IMR-90 (cell line): Measurements from ENCODE around the gene RTN1. TPM values are rescaled to one million over a fixed set of nuclear protein-coding genes. Genes with fewer than 3 reads are reported as not detected.

Experiments used
- ATAC-seq: fragments of 200-7000 bp; cut with Tn5 transposase; 2 replicates; pipeline ENCODE4 v1.9.1; 2020; ENCODE audit warnings: low read depth, mild to moderate bottlenecking, moderate library complexity
- BruUV-seq: library from RNA; stranded (reverse); fragments of 400-500 nt; replicated peaks from 2 replicates; lab custom pipeline; 2021; lab: Mats Ljungman, UMichigan
- CTCF ChIA-PET: fragments of 300-600 bp; formaldehyde crosslinking; extraction: SDS; loops from one replicate; lab custom pipeline; 2021; ENCODE audit warnings: antibody characterized with exemption; lab: Yijun Ruan, JAX
- POLR2A ChIA-PET: fragments of 300-600 bp; sonication (Branson Sonifier 250); formaldehyde crosslinking; loops from one replicate; lab custom pipeline; 2022; ENCODE audit warnings: antibody characterized with exemption; ENCODE audit not compliant: unreplicated experiment; lab: Charles Lee
- DNase-seq: peaks from one replicate; pipeline ENCODE4 v3.0.0; 2013
- H2AFZ ChIP-seq: replicated peaks from 2 replicates; pipeline ENCODE3; 2013; ENCODE audit warnings: low read length, mild to moderate bottlenecking; ENCODE audit not compliant: poor library complexity
- H2AK5ac ChIP-seq: 2 replicates; pipeline ENCODE4 v1.6.1; 2013; ENCODE audit warnings: low read depth, low read length, inconsistent platforms
- H2AK9ac ChIP-seq: replicated peaks from 2 replicates; pipeline ENCODE3; 2013; ENCODE audit warnings: mild to moderate bottlenecking, low read depth, low read length, moderate library complexity; ENCODE audit not compliant: poor library complexity
- H2BK120ac ChIP-seq: 2 replicates; pipeline ENCODE4 v1.6.1; 2013; ENCODE audit warnings: low read depth, low read length, inconsistent platforms
- H2BK15ac ChIP-seq: 3 replicates; pipeline ENCODE4 v1.6.1; 2013; ENCODE audit warnings: low read depth, low read length, inconsistent platforms
- H2BK20ac ChIP-seq: 2 replicates; pipeline ENCODE4 v1.6.1; 2013; ENCODE audit warnings: low read depth, mild to moderate bottlenecking, inconsistent platforms, low read length, moderate library complexity
- H2BK5ac ChIP-seq: 2 replicates; pipeline ENCODE4 v1.6.1; 2013; ENCODE audit warnings: mild to moderate bottlenecking, low read depth, low read length, inconsistent platforms; ENCODE audit not compliant: poor library complexity, severe bottlenecking
- H3K14ac ChIP-seq: replicated peaks from 2 replicates; pipeline ENCODE4 v1.6.1; 2013; ENCODE audit warnings: low read depth, low read length, inconsistent platforms
- H3K18ac ChIP-seq: 2 replicates; pipeline ENCODE4 v1.6.1; 2013; ENCODE audit warnings: low read depth, low read length, control low read depth
- H3K23ac ChIP-seq: 2 replicates; pipeline ENCODE4 v1.6.1; 2013; ENCODE audit warnings: low read depth, low read length, inconsistent platforms
- H3K27ac ChIP-seq: 2 replicates; pipeline ENCODE4 v1.5.1; 2013; ENCODE audit warnings: mild to moderate bottlenecking, control low read depth, low read length; ENCODE audit not compliant: insufficient read depth
- H3K27me3 ChIP-seq: 2 replicates; pipeline ENCODE4 v1.6.1; 2013; ENCODE audit warnings: low read length; ENCODE audit not compliant: control insufficient read depth, insufficient read depth
- H3K36me3 ChIP-seq: 2 replicates; pipeline ENCODE4 v1.6.1; 2013; ENCODE audit warnings: low read length, mixed read lengths; ENCODE audit not compliant: control insufficient read depth, insufficient read depth
- H3K4ac ChIP-seq: 2 replicates; pipeline ENCODE4 v1.6.1; 2013; ENCODE audit warnings: low read depth, low read length, inconsistent platforms
- H3K4me1 ChIP-seq: 2 replicates; pipeline ENCODE4 v1.6.1; 2013; ENCODE audit warnings: low read length, mixed read lengths; ENCODE audit not compliant: control insufficient read depth, insufficient read depth
- H3K4me2 ChIP-seq: 2 replicates; pipeline ENCODE4 v1.6.1; 2013; ENCODE audit warnings: low read depth, mild to moderate bottlenecking, control low read depth, low read length, moderate library complexity
- H3K4me3 ChIP-seq: 2 replicates; pipeline ENCODE4 v1.5.1; 2013; ENCODE audit warnings: low read depth, mild to moderate bottlenecking, control low read depth, low read length, moderate library complexity; ENCODE audit not compliant: insufficient read depth
- H3K56ac ChIP-seq: 2 replicates; pipeline ENCODE4 v1.6.1; 2013; ENCODE audit warnings: low read length, inconsistent platforms; ENCODE audit not compliant: insufficient read depth; ENCODE audit errors: extremely low read depth
- H3K79me1 ChIP-seq, 2 experiments: 2 replicates each; pipeline ENCODE4 v1.6.1; 2013; ENCODE audit warnings: low read length in 2 of 2, inconsistent platforms in 1 of 2, low read depth in 1 of 2
- H3K9ac ChIP-seq: 2 replicates; pipeline ENCODE4 v1.6.1; 2013; ENCODE audit warnings: low read depth, low read length, control low read depth
- H3K9me1 ChIP-seq: 2 replicates; pipeline ENCODE4 v1.6.1; 2013; ENCODE audit warnings: low read length, inconsistent platforms; ENCODE audit not compliant: insufficient read depth
- H3K9me3 ChIP-seq: 2 replicates; pipeline ENCODE4 v1.6.1; 2013; ENCODE audit warnings: low read length; ENCODE audit not compliant: control insufficient read depth, insufficient read depth
- H4K20me1 ChIP-seq: 2 replicates; pipeline ENCODE4 v1.6.1; 2013; ENCODE audit warnings: low read length, inconsistent platforms; ENCODE audit not compliant: insufficient read depth
- H4K5ac ChIP-seq: 2 replicates; pipeline ENCODE4 v1.6.1; 2013; ENCODE audit warnings: mild to moderate bottlenecking, low read depth, low read length, control low read depth
- H4K8ac ChIP-seq, 2 experiments: 2 replicates each; pipeline ENCODE4 v1.6.1; 2013; ENCODE audit warnings: low read depth in 2 of 2, low read length in 2 of 2, control low read depth in 1 of 2, inconsistent platforms in 1 of 2
- H4K91ac ChIP-seq: 2 replicates; pipeline ENCODE4 v1.6.1; 2013; ENCODE audit warnings: low read depth, low read length, inconsistent platforms; ENCODE audit not compliant: insufficient read depth
- BHLHE40 ChIP-seq: fragments of 150-350 bp; IDR thresholded peaks from 2 replicates; pipeline ENCODE4 v1.6.1; 2016; ENCODE audit warnings: mild to moderate bottlenecking, low read depth, low read length
- CEBPB ChIP-seq: IDR thresholded peaks from 2 replicates; pipeline ENCODE4 v1.6.1; 2012; ENCODE audit warnings: low read depth, low read length, improper control_type of control experiment
- CHD1 ChIP-seq: IDR thresholded peaks from 2 replicates; pipeline ENCODE4 v1.6.1; 2012; ENCODE audit warnings: low read depth, low read length, improper control_type of control experiment
- CTCF ChIP-seq: conservative IDR thresholded peaks from 2 replicates; pipeline ENCODE4 v1.5.1; 2012; ENCODE audit warnings: mild to moderate bottlenecking, low read depth, low read length, improper control_type of control experiment
- ELK1 ChIP-seq: fragments of 150-350 bp; IDR thresholded peaks from 2 replicates; pipeline ENCODE4 v1.6.1; 2016; ENCODE audit warnings: low read depth, mild to moderate bottlenecking, low read length, moderate library complexity, borderline replicate concordance
- FOS ChIP-seq: fragments of 150-350 bp; IDR thresholded peaks from 2 replicates; pipeline ENCODE4 v1.6.1; 2016; ENCODE audit warnings: low read depth, low read length
- MAFK ChIP-seq: IDR thresholded peaks from 2 replicates; pipeline ENCODE4 v1.6.1; 2012; ENCODE audit warnings: low read depth, low read length, improper control_type of control experiment
- MAZ ChIP-seq: IDR thresholded peaks from 2 replicates; pipeline ENCODE4 v1.6.1; 2012; ENCODE audit warnings: low read depth, mild to moderate bottlenecking, low read length, improper control_type of control experiment, moderate library complexity, borderline replicate concordance
- MXI1 ChIP-seq: IDR thresholded peaks from 2 replicates; pipeline ENCODE4 v1.6.1; 2012; ENCODE audit warnings: low read depth, mild to moderate bottlenecking, low read length, moderate library complexity, borderline replicate concordance
- NFE2L2 ChIP-seq: fragments of 150-350 bp; IDR thresholded peaks from 2 replicates; pipeline ENCODE4 v1.6.1; 2016; ENCODE audit warnings: low read depth, mild to moderate bottlenecking, low read length
- POLR2A ChIP-seq: IDR thresholded peaks from 2 replicates; pipeline ENCODE4 v1.6.1; 2012; ENCODE audit warnings: mild to moderate bottlenecking, low read depth, low read length
- RAD21 ChIP-seq: IDR thresholded peaks from 2 replicates; pipeline ENCODE4 v1.6.1; 2012; ENCODE audit warnings: low read length, improper control_type of control experiment
- RCOR1 ChIP-seq: IDR thresholded peaks from 2 replicates; pipeline ENCODE4 v1.6.1; 2012; ENCODE audit warnings: mild to moderate bottlenecking, low read length, improper control_type of control experiment; ENCODE audit not compliant: insufficient replicate concordance
- RFX5 ChIP-seq: IDR thresholded peaks from 2 replicates; pipeline ENCODE4 v1.8.0; 2012; ENCODE audit warnings: low read depth, mild to moderate bottlenecking, low read length, moderate library complexity
- SMC3 ChIP-seq: fragments of 150-350 bp; IDR thresholded peaks from 2 replicates; pipeline ENCODE4 v1.6.1; 2016; ENCODE audit warnings: low read depth, mild to moderate bottlenecking, antibody characterized with exemption, low read length, moderate library complexity
- WGBS, 2 experiments: methylation state at CpG; one replicate each; pipeline versions ENCODE4 v1.1.5 to v1.1.7; 2013; ENCODE audit warnings: missing lambda C conversion rate in 2 of 2; ENCODE audit not compliant: insufficient read length in 1 of 2; ENCODE audit errors: extremely low coverage in 2 of 2; 5-methylcytosine and 5-hydroxymethylcytosine counted together
- dilution Hi-C: fragments of 300-500 bp; cut with HindIII; formaldehyde crosslinking; loops from one replicate; pipeline ENCODE4 v1.14.3; 2018; ENCODE audit warnings: low sequenced_read_pairs; ENCODE audit not compliant: unreplicated experiment
- in situ Hi-C: fragments of 300-500 bp; cut with MboI; formaldehyde crosslinking; loops from 3 replicates; pipeline ENCODE4 v1.14.3; 2019; ENCODE audit warnings: low sequenced_read_pairs, inconsistent platforms, mixed read lengths
- intact Hi-C: fragments of 100-400 bp; cut with micrococcal nuclease; formaldehyde crosslinking; loops from 2 replicates; pipeline ENCODE4 v1.10.0; 2022
- polyA plus RNA-seq, 3 experiments: library from polyadenylated mRNA; depleted of rRNA; stranded (reverse); fragments of >200 nt; gene quantifications; 2 replicates each; pipeline ENCODE4 v1.2.3, GENCODE V29; 2012; ENCODE audit warnings: low replicate concordance in 1 of 3
- total RNA-seq: library from RNA; depleted of rRNA; stranded (reverse); fragments of >200 nt; gene quantifications from 2 replicates; pipeline ENCODE4 v1.2.3, GENCODE V29; 2012

The RTN1 gene
- total and polyA plus RNA-seq, 2 of the 4 experiments (the other 2 are of a cell fraction), result 0.18 to 0.46 TPM

- H3K36me3 ChIP-seq, result no peaks in the 10 kb centered on the region
- H3K9me3 ChIP-seq, result no peaks in the 10 kb centered on the region
- no TSS peak for BruUV-seq
- H3K56ac ChIP-seq, result no peak overlapping the region
- in situ Hi-C loops (no loop called here), dilution Hi-C loops (no loop called here), intact Hi-C loops (no loop called here)
- ATAC-seq, result no peak
- H2AK5ac ChIP-seq, result no peak overlapping the region
- no peak overlapping the region for H3K9ac ChIP-seq
- no peak overlapping the region for H2AK9ac ChIP-seq
- H3K79me1 ChIP-seq, result no peaks in the 10 kb centered on the region
- 60% methylated on average over 1 of the region's 11 CpGs; no CpG with 5 or more reads in 1 of the 2 experiments for WGBS, 2 experiments
- H3K4me3 ChIP-seq, result no peak overlapping the region
- no peak overlapping the region for H4K91ac ChIP-seq
- H3K27me3 ChIP-seq, result peaks cover 11% of the 10 kb centered on the region
- H3K14ac ChIP-seq, result no peak overlapping the region
- no peak overlapping the region for H2BK15ac ChIP-seq
- no peak overlapping the region for H4K5ac ChIP-seq
- no peaks in the 10 kb centered on the region for H3K4me1 ChIP-seq
- H3K4me2 ChIP-seq, result no peak overlapping the region
- no peak overlapping the region for H2BK120ac ChIP-seq
- H3K4ac ChIP-seq, result no peak overlapping the region
- H3K27ac ChIP-seq, result no peak overlapping the region
- no peaks in the 10 kb centered on the region for H4K20me1 ChIP-seq
- H3K9me1 ChIP-seq, result no peaks in the 10 kb centered on the region
- no peak overlapping the region for H3K18ac ChIP-seq
- ChIA-PET CTCF (no interaction called here), POLR2A (no interaction called here)
- H2AFZ ChIP-seq, result no peak overlapping the region
- H3K23ac ChIP-seq, result no peak overlapping the region
- no peak overlapping the region for H2BK5ac ChIP-seq
- DNase-seq, result no peak
- H4K8ac ChIP-seq, result no peak overlapping the region
- H2BK20ac ChIP-seq, result no peak overlapping the region
- no peak for TF ChIP-seq ELK1
- TF ChIP-seq NFE2L2, result no peak
- no peak for TF ChIP-seq SMC3
- TF ChIP-seq RAD21, result no peak
- no peak for TF ChIP-seq FOS
- TF ChIP-seq MAFK, result no peak
- no peak for TF ChIP-seq CHD1
- TF ChIP-seq MXI1, result no peak
- TF ChIP-seq CTCF, result no peak
- no peak for TF ChIP-seq POLR2A
- TF ChIP-seq MAZ, result no peak
- TF ChIP-seq CEBPB, result no peak
- TF ChIP-seq BHLHE40, result no peak
- TF ChIP-seq RFX5, result no peak
- no peak for TF ChIP-seq RCOR1
Measured at GRCh38 chr14:59629444-59630287, 240.9 kb downstream of the RTN1 start.
